ENCODE data around the gene HIPK2. TPM values are rescaled to one million over a fixed set of nuclear protein-coding genes. Genes with fewer than 3 reads are reported as not detected.

The HIPK2 gene
- total RNA-seq, 3 donors from 2014 or later (not counting 1 experiment from before 2014, with no cell fraction given), result 127 to 145 (median 144) TPM

GRCh38 chr7:139573871-139574270 lies 203.9 kb downstream of the HIPK2 start:
- Histone ChIP-seq H3K27me3 (ENCODE audit: control insufficient read depth, insufficient read depth, low read length) (no peaks in the 10 kb centered on the region), H3K9me3 (ENCODE audit: control insufficient read depth, insufficient read depth, low read length) (no peaks in the 10 kb centered on the region), H3K4me1 (ENCODE audit: control insufficient read depth, insufficient read depth, low read length) (no peaks in the 10 kb centered on the region), H3K27ac (ENCODE audit: low read length) (no peak overlapping the region), H3K4me3 (ENCODE audit: low read length) (no peak overlapping the region), H3K36me3 (ENCODE audit: control insufficient read depth, insufficient read depth, low read length) (peaks cover 31% of the 10 kb centered on the region)
- no peak overlapping the region for H3K27ac Mint-ChIP-seq
- TF ChIP-seq CTCF (IDR thresholded peaks at IDR 0.05), result no peak
- H3K9me3 Mint-ChIP-seq, result no peaks in the 10 kb centered on the region
- H3K27me3 Mint-ChIP-seq (ENCODE audit: low read depth in 2 of 2), result no peaks in the 10 kb centered on the region
- WGBS (ENCODE audit: insufficient coverage), result 95% methylated on average over 9 of the region's 9 CpGs
- no peaks in the 10 kb centered on the region for H3K36me3 Mint-ChIP-seq
- no peaks in the 10 kb centered on the region for H3K4me1 Mint-ChIP-seq
- ATAC-seq (no peak), DNase-seq (no peak)
- no peak overlapping the region for H3K4me3 Mint-ChIP-seq
- intact Hi-C loops (cut with micrococcal nuclease), result no loop called here

GRCh38 chr7:139572704-139573385 lies 205.0 kb downstream of the HIPK2 start:
- H3K4me1 ChIP-seq (ENCODE audit: control insufficient read depth, insufficient read depth, low read length), result no peaks in the 10 kb centered on the region
- intact Hi-C loops (cut with micrococcal nuclease), result no loop called here

GRCh38 chr7:139572071-139572470 lies 205.7 kb downstream of the HIPK2 start:
- no peak overlapping the region for H3K4me3 ChIP-seq (ENCODE audit: low read length)
- no peak for TF ChIP-seq CTCF (IDR thresholded peaks at IDR 0.05)
- Mint-ChIP-seq H3K36me3 (no peaks in the 10 kb centered on the region), H3K27ac (no peak overlapping the region), H3K9me3 (no peaks in the 10 kb centered on the region), H3K4me3 (no peak overlapping the region), H3K27me3 (ENCODE audit: low read depth in 2 of 2) (no peaks in the 10 kb centered on the region), H3K4me1 (peaks cover 0 to 4% of the 10 kb centered on the region in 2 donors)
- WGBS (ENCODE audit: insufficient coverage), result 97% methylated on average over 12 of the region's 15 CpGs
- no peak overlapping the region for H3K27ac ChIP-seq (ENCODE audit: low read length)
- no peak for ATAC-seq
- H3K27me3 ChIP-seq (ENCODE audit: control insufficient read depth, insufficient read depth, low read length), result no peaks in the 10 kb centered on the region
- no peaks in the 10 kb centered on the region for H3K9me3 ChIP-seq (ENCODE audit: control insufficient read depth, insufficient read depth, low read length)
- no peak for DNase-seq
- H3K4me1 ChIP-seq (ENCODE audit: control insufficient read depth, insufficient read depth, low read length), result no peaks in the 10 kb centered on the region
- peaks cover 30% of the 10 kb centered on the region for H3K36me3 ChIP-seq (ENCODE audit: control insufficient read depth, insufficient read depth, low read length)
- intact Hi-C loops (cut with micrococcal nuclease), result no loop called here

More at GRCh38 chr7:139572704-139573385, 205.0 kb downstream of the HIPK2 start:
- H3K27me3 ChIP-seq (ENCODE audit: control insufficient read depth, insufficient read depth, low read length), result no peaks in the 10 kb centered on the region
- Mint-ChIP-seq H3K27ac (no peak overlapping the region), H3K4me3 (no peak overlapping the region), H3K27me3 (ENCODE audit: low read depth in 2 of 2) (no peaks in the 10 kb centered on the region), H3K4me1 (peaks cover 0 to 3% of the 10 kb centered on the region in 2 donors), H3K9me3 (no peaks in the 10 kb centered on the region), H3K36me3 (no peaks in the 10 kb centered on the region)
- no peak overlapping the region for H3K27ac ChIP-seq (ENCODE audit: low read length)
- 99% methylated on average over 27 of the region's 38 CpGs for WGBS (ENCODE audit: insufficient coverage)
- H3K36me3 ChIP-seq (ENCODE audit: control insufficient read depth, insufficient read depth, low read length), result peaks cover 30% of the 10 kb centered on the region
- no peak for DNase-seq
- no peak for ATAC-seq
- no peak overlapping the region for H3K4me3 ChIP-seq (ENCODE audit: low read length)
- TF ChIP-seq CTCF (IDR thresholded peaks at IDR 0.05), result no peak
- no peaks in the 10 kb centered on the region for H3K9me3 ChIP-seq (ENCODE audit: control insufficient read depth, insufficient read depth, low read length)

GRCh38 chr7:139571651-139572050 lies 206.1 kb downstream of the HIPK2 start:
- Mint-ChIP-seq H3K4me1 (peaks cover 0 to 4% of the 10 kb centered on the region in 2 donors), H3K27ac (peak overlapping the region in 1 of 2 donors; percentile 37), H3K27me3 (ENCODE audit: low read depth in 2 of 2) (no peaks in the 10 kb centered on the region), H3K9me3 (no peaks in the 10 kb centered on the region), H3K4me3 (no peak overlapping the region), H3K36me3 (no peaks in the 10 kb centered on the region)
- Histone ChIP-seq H3K4me3 (ENCODE audit: low read length) (no peak overlapping the region), H3K9me3 (ENCODE audit: control insufficient read depth, insufficient read depth, low read length) (no peaks in the 10 kb centered on the region), H3K27me3 (ENCODE audit: control insufficient read depth, insufficient read depth, low read length) (no peaks in the 10 kb centered on the region), H3K4me1 (ENCODE audit: control insufficient read depth, insufficient read depth, low read length) (no peaks in the 10 kb centered on the region), H3K36me3 (ENCODE audit: control insufficient read depth, insufficient read depth, low read length) (peaks cover 30% of the 10 kb centered on the region), H3K27ac (ENCODE audit: low read length) (no peak overlapping the region)
- ATAC-seq (no peak), DNase-seq (no peak)
- intact Hi-C loops (cut with micrococcal nuclease), result no loop called here
- 97% methylated on average over 20 of the region's 20 CpGs for WGBS (ENCODE audit: insufficient coverage)
- no peak for TF ChIP-seq CTCF (IDR thresholded peaks at IDR 0.05)

Measured in natural killer cell (primary cell).